Right lobe of liver (tissue), 6 donors: ENCODE measurements around the gene MT1A. TPM values are rescaled to one million over a fixed set of nuclear protein-coding genes. Genes with fewer than 3 reads are reported as not detected.

Source experiments
- ATAC-seq, 4 donors: fragments of 200-7000 bp; cut with Tn5 transposase; one replicate each; pipeline ENCODE4 v1.9.1; 2020; ENCODE audit warnings: mild to moderate bottlenecking in 4 of 4, moderate library complexity in 4 of 4
- DNase-seq, 3 donors: peaks; one replicate each; pipeline ENCODE4 v3.0.0-alpha.2; 2020
- H3K27ac ChIP-seq, 3 donors: fragments of 200-600 bp; one replicate each; pipeline ENCODE4 v1.8.0; 2022
- H3K27me3 ChIP-seq, 2 donors: fragments of 200-600 bp; one replicate each; pipeline ENCODE4 v1.8.0; 2022
- H3K36me3 ChIP-seq, 4 donors: fragments of 200-600 bp; sonication (generic) in 1 of 4; one replicate each; pipeline versions ENCODE4 v1.5.1 to v1.8.0; 2017 to 2022; ENCODE audit warnings: control low read depth in 1 of 4
- H3K4me1 ChIP-seq, 4 donors: fragments of 200-600 bp; sonication (generic) in 1 of 4; one replicate each; pipeline versions ENCODE4 v1.5.1 to v1.8.0; 2017 to 2022; ENCODE audit warnings: control low read depth in 1 of 4
- H3K4me3 ChIP-seq, 3 donors: fragments of 200-600 bp; one replicate each; pipeline ENCODE4 v1.8.0; 2022
- H3K9me3 ChIP-seq, 4 donors: fragments of 200-600 bp; sonication (generic) in 1 of 4; one replicate each; pipeline versions ENCODE4 v1.5.1 to v1.8.0; 2017 to 2022; ENCODE audit warnings: control low read depth in 1 of 4
- POLR2A ChIP-seq: fragments of 450-650 bp; IDR thresholded peaks from one replicate; pipeline ENCODE4 v1.6.1; 2017; ENCODE audit warnings: antibody characterized with exemption, mild to moderate bottlenecking
- WGBS: methylation state at CpG from one replicate; pipeline ENCODE4 v1.1.6; 2018; ENCODE audit warnings: low coverage, low lambda C conversion rate; ENCODE audit not compliant: insufficient coverage; ENCODE audit errors: missing lambda C conversion rate; 5-methylcytosine and 5-hydroxymethylcytosine counted together
- intact Hi-C, 2 donors: fragments of 100-400 bp; cut with DNase I; formaldehyde crosslinking; loops; one replicate each; pipeline versions ENCODE4 v1.11.2 to v1.14.1; 2022
- total RNA-seq, 6 experiments: library from RNA; depleted of rRNA in 2 of 6; stranded (reverse); fragments of >200 nt in 2 of 6; fragmentation: NEBNext Ultra II Directional in 3 of 6; extraction: Animal tissue kit (Norgen Biotek cat#: 25700) in 3 of 6; gene quantifications; one replicate each; pipeline versions ENCODE4 v1.1.0 to v1.2.4, GENCODE V29; 2016 to 2023
- TF ChIP-seq, protein P1 (sequence below), 4 donors: fragments of 200-600 bp in 3 of 4; fragments of 450-650 bp in 1 of 4; IDR thresholded peaks; one replicate each; pipeline versions ENCODE4 v1.5.1 to v1.8.0; 2016 to 2022; ENCODE audit warnings: antibody characterized with exemption in 4 of 4, mild to moderate bottlenecking in 2 of 4
- donor health status: DM: no; HTN: yes; CAD: no.
- donor health status: DM: no; HTN: no; CAD: no.
- donor health status: DM: no; HTN: no; CAD: no.
- donor health status: DM: no; HTN: yes; CAD: no.
- donor health status: DM: no; HTN: yes; CAD: no.

Gene MT1A
- total RNA-seq, 6 experiments from 2014 or later: 34.9 to 161 (median 110) TPM

DNA sequence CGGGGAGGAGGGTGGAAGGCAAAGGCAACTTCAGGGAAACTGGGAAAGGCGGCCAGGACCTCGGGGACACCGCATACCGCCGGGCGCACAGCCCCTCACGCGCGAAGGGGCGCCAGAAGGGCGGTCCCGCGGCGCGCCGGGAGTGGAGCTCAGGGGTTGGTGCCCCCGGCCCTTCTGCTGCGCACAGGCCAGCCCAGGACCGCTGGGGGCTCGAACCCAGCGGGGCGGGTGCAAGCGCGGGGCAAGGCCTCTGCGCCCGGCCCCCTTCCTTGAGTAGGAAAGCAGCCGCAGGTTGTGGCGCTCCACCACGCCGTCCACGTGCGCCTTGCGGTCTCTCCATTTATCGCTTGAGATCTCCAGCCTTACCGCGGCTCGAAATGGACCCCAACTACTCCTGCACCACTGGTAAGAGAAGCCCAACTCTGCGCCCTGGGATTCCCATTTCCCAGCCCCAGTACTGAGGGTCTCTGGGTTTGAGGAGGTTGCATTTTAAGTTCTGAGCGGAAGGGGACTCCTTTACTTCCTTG lies 3.0 kb upstream of the MT1A start:
- no peak for TF ChIP-seq POLR2A
- TF ChIP-seq, protein P1, sequence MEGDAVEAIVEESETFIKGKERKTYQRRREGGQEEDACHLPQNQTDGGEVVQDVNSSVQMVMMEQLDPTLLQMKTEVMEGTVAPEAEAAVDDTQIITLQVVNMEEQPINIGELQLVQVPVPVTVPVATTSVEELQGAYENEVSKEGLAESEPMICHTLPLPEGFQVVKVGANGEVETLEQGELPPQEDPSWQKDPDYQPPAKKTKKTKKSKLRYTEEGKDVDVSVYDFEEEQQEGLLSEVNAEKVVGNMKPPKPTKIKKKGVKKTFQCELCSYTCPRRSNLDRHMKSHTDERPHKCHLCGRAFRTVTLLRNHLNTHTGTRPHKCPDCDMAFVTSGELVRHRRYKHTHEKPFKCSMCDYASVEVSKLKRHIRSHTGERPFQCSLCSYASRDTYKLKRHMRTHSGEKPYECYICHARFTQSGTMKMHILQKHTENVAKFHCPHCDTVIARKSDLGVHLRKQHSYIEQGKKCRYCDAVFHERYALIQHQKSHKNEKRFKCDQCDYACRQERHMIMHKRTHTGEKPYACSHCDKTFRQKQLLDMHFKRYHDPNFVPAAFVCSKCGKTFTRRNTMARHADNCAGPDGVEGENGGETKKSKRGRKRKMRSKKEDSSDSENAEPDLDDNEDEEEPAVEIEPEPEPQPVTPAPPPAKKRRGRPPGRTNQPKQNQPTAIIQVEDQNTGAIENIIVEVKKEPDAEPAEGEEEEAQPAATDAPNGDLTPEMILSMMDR (IDR thresholded peaks at IDR 0.05): no peak
- Histone ChIP-seq H3K36me3 (no peaks in the 10 kb centered on the region), H3K4me3 (no peak overlapping the region), H3K27ac (no peak overlapping the region), H3K27me3 (no peaks in the 10 kb centered on the region), H3K4me1 (peaks cover 0 to 25% (median 3%) of the 10 kb centered on the region in 4 donors), H3K9me3 (no peaks in the 10 kb centered on the region)
- WGBS: 62% methylated on average over 4 of the region's 40 CpGs
- intact Hi-C loops: no loop called here
- no peak for ATAC-seq
- peak in 1 of 3 donors; percentile 39 for DNase-seq

DNA sequence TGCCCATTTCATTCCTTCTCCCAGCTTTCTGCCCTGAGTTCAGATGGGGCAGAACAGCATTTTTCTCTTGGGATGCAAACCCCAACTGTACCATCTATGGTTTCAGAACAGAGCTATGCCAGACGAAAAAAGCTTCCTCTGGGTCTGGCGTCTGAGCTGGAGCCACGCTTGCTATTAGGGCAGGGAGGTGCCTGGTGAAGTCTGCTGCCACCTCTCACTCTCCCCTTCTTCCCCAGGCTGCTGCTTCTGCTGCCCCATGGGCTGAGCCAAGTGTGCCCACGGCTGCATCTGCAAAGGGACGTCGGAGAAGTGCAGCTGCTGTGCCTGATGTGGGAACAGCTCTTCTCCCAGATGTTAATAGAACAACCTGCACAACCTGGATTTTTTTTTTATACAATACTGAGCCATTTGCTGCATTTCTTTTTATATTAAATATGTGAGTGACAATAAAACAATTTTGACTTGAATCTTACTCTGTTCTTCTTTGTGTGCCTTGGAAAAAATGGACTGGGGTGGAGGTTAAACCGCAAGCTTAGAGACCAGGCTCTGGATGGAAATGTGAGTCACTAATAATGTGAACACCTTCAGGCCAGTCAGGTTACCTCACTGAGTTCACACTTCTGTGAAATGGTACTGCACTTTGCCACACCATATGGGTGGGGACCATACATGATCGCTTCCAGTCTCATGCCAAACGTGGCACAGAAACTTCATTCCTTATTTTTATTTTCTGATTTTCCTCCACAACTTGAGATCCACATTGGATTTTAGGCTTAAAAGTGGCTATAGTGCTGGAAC lies 1.7 kb upstream of the MT1A start:
- Histone ChIP-seq H3K27ac (no peak overlapping the region), H3K4me3 (no peak overlapping the region), H3K4me1 (peaks cover 0 to 15% (median 3%) of the 10 kb centered on the region in 4 donors), H3K9me3 (no peaks in the 10 kb centered on the region), H3K36me3 (no peaks in the 10 kb centered on the region), H3K27me3 (no peaks in the 10 kb centered on the region)
- intact Hi-C loops: no loop called here
- DNase-seq: no peak
- 56% methylated on average over 9 of the region's 9 CpGs for WGBS
- ATAC-seq: no peak
- TF ChIP-seq, protein P1 (IDR thresholded peaks at IDR 0.05): no peak
- TF ChIP-seq POLR2A: no peak

DNA sequence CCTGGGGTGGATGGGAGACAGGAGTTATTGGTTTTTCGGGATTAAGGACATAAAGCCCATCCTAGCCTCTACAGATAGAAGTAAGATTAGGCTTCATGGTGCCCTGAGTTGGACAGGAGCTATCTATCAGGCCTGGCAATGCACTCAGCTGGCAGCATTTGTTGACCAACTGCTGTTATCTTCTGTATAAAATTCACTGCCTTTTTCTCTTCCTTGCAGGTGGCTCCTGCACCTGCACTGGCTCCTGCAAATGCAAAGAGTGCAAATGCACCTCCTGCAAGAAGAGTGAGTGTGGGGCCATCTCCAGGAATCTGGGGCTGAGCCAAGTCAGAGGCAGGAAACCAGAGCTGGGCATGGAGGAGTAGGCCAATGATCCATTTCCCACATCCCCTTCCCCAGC lies 579 bp downstream of the MT1A start:
- H3K27ac ChIP-seq: peak overlapping the region in 2 of 3 donors; percentile 70 to 78
- H3K4me1 ChIP-seq: peaks cover 0 to 30% (median 7%) of the 10 kb centered on the region in 4 donors
- intact Hi-C loops: no loop called here
- peak overlapping the region in 2 of 3 donors; percentile 57 to 60 for H3K4me3 ChIP-seq
- no peaks in the 10 kb centered on the region for H3K9me3 ChIP-seq
- WGBS: 13% methylated on average over 1 of the region's 1 CpG
- H3K36me3 ChIP-seq: no peaks in the 10 kb centered on the region
- ATAC-seq: peak; percentile 3 to 38 (median 16)
- TF ChIP-seq, protein P1 (IDR thresholded peaks at IDR 0.05): no peak
- no peak for TF ChIP-seq POLR2A
- H3K27me3 ChIP-seq: no peaks in the 10 kb centered on the region
- peak in 1 of 3 donors; percentile 56 for DNase-seq

DNA sequence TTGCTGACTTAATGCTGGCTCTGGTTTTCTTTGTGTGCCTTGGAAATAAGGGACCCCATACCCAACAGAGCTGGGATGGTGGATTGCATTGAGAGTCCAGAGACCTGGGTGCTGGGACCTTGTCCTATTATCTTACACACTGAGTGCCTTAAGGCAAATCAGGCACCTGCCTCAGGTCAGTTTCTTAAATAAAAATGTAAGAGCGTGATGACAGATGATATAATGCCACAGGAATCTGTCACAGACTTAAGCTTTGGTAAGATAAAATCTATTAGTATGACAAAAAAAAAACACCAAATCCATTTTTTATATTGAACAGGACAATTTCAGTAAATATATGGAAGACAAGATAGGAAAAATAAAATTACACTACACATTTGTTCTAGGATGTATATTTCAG lies 1.6 kb downstream of the MT1A start:
- intact Hi-C loops: no loop called here
- H3K27me3 ChIP-seq: no peaks in the 10 kb centered on the region
- ATAC-seq: no peak
- WGBS: 38% methylated on average over 1 of the region's 1 CpG
- TF ChIP-seq POLR2A: no peak
- TF ChIP-seq, protein P1 (IDR thresholded peaks at IDR 0.05): no peak
- H3K9me3 ChIP-seq: no peaks in the 10 kb centered on the region
- H3K36me3 ChIP-seq: no peaks in the 10 kb centered on the region
- no peak overlapping the region for H3K27ac ChIP-seq
- no peak for DNase-seq
- H3K4me1 ChIP-seq: peaks cover 0 to 37% (median 7%) of the 10 kb centered on the region in 4 donors
- H3K4me3 ChIP-seq: no peak overlapping the region
